Stimulated activated CD8-positive, alpha-beta memory T cell treated with anti-CD3 and anti-CD28 coated beads, Interleukin-12 subunit alpha, Interleukin-12 subunit beta, amount 100 ng/mL, for 1 hour (primary cell): ENCODE measurements around the gene IKBKE.
"Not testable (repeated sequence)": the region's sequence is repeated elsewhere in the genome, so short reads cannot be mapped to it uniquely, and the experiment has no call there.

ENCODE experiments used
- DNase-seq: peaks from one replicate; pipeline ENCODE4 v3.0.0-alpha.2; 2020; ENCODE audit warnings: low read depth

IKBKE gene

GRCh38 chr1:206476058-206476457 lies 5.8 kb downstream of the IKBKE start:
- no peak for DNase-seq

GRCh38 chr1:206476591-206476990 lies 6.3 kb downstream of the IKBKE start:
- no peak for DNase-seq

GRCh38 chr1:206477110-206477509 lies 6.8 kb downstream of the IKBKE start:
- no peak for DNase-seq

GRCh38 chr1:206477581-206478380 lies 7.5 kb downstream of the IKBKE start:
- no peak for DNase-seq

GRCh38 chr1:206478746-206479145 lies 8.5 kb downstream of the IKBKE start:
- DNase-seq, result no peak

- peak; percentile 48 for DNase-seq
Observed at GRCh38 chr1:206479183-206480125, 9.2 kb downstream of the IKBKE start.

- DNase-seq, result no peak
Observed at GRCh38 chr1:206480211-206480610, 9.9 kb downstream of the IKBKE start.

GRCh38 chr1:206482611-206483010 lies 12.3 kb downstream of the IKBKE start:
- DNase-seq, result no peak

- DNase-seq, result not testable (repeated sequence)
Observed at GRCh38 chr1:206483864-206484263, 13.6 kb downstream of the IKBKE start.

- no peak for DNase-seq
Observed at GRCh38 chr1:206484901-206485300, 14.6 kb downstream of the IKBKE start.

- no peak for DNase-seq
Observed at GRCh38 chr1:206486995-206487788, 16.9 kb downstream of the IKBKE start.

- DNase-seq, result no peak
Observed at GRCh38 chr1:206487970-206488369, 17.7 kb downstream of the IKBKE start.

- no peak for DNase-seq
Observed at GRCh38 chr1:206488466-206488865, 18.2 kb downstream of the IKBKE start.

- peak; percentile 55 for DNase-seq
Observed at GRCh38 chr1:206489980-206490770, 19.9 kb downstream of the IKBKE start.

GRCh38 chr1:206490771-206491405 lies 20.6 kb downstream of the IKBKE start:
- no peak for DNase-seq

- no peak for DNase-seq
Observed at GRCh38 chr1:206491616-206492015, 21.3 kb downstream of the IKBKE start.

GRCh38 chr1:206492589-206492988 lies 22.3 kb downstream of the IKBKE start:
- DNase-seq, result no peak

- DNase-seq, result no peak
Observed at GRCh38 chr1:206493279-206493678, 23.0 kb downstream of the IKBKE start.

- DNase-seq, result no peak
Observed at GRCh38 chr1:206495011-206495461, 24.8 kb downstream of the IKBKE start.

- DNase-seq, result no peak
Observed at GRCh38 chr1:206495493-206496046, 25.3 kb downstream of the IKBKE start.
